Esophagus (tissue), 2 donors: ENCODE results near the gene MRPS16. TPM values are rescaled to one million over a fixed set of nuclear protein-coding genes. Genes with fewer than 3 reads are reported as not detected.

Experiments
- H3K27ac ChIP-seq, 2 donors: one replicate each; pipeline ENCODE4 v1.5.1; 2013; ENCODE audit warnings: low read depth in 2 of 2, mild to moderate bottlenecking in 2 of 2, inconsistent platforms in 1 of 2, low read length in 1 of 2, moderate library complexity in 1 of 2
- H3K27me3 ChIP-seq, 2 donors: one replicate each; pipeline ENCODE4 v1.6.1; 2013; ENCODE audit warnings: low read length in 2 of 2, control low read depth in 1 of 2, mild to moderate bottlenecking in 1 of 2; ENCODE audit not compliant: insufficient read depth in 2 of 2, control insufficient read depth in 1 of 2
- H3K36me3 ChIP-seq, 2 donors: one replicate each; pipeline ENCODE4 v1.6.1; 2013; ENCODE audit warnings: low read length in 1 of 2; ENCODE audit not compliant: control insufficient read depth in 2 of 2, insufficient read depth in 2 of 2
- H3K4me1 ChIP-seq, 2 donors: one replicate each; pipeline ENCODE4 v1.6.1; 2013; ENCODE audit warnings: low read length in 1 of 2; ENCODE audit not compliant: control insufficient read depth in 2 of 2, insufficient read depth in 2 of 2
- H3K4me3 ChIP-seq, 2 donors: one replicate each; pipeline ENCODE4 v1.5.1; 2013; ENCODE audit warnings: low read length in 2 of 2, mild to moderate bottlenecking in 2 of 2, low read depth in 1 of 2, moderate library complexity in 1 of 2
- H3K9me3 ChIP-seq, 2 donors: one replicate each; pipeline ENCODE4 v1.6.1; 2013; ENCODE audit warnings: mild to moderate bottlenecking in 2 of 2, low read depth in 1 of 2, low read length in 1 of 2, moderate library complexity in 1 of 2; ENCODE audit not compliant: control insufficient read depth in 2 of 2, insufficient read depth in 1 of 2
- WGBS, 2 donors: extraction: QIAGEN DNeasy Blood & Tissue Kit; methylation state at CpG; one replicate each; pipeline ENCODE4 v1.1.7; 2013; 5-methylcytosine and 5-hydroxymethylcytosine counted together
- polyA plus RNA-seq, 2 donors: library from polyadenylated mRNA; stranded (reverse); fragments of 200-250 nt; gene quantifications; one replicate each; pipeline ENCODE4 v1.2.3, GENCODE V29; 2013
- donor health status: healthy with polysubstance abuse.
- donor health status: Bipolar disorder and iron deficiency.

MRPS16 gene
- polyA plus RNA-seq, 2 donors: 41.7 to 60.3 TPM

- Histone ChIP-seq H3K27ac (no peak overlapping the region), H3K4me1 (no peaks in the 10 kb centered on the region), H3K27me3 (no peaks in the 10 kb centered on the region), H3K9me3 (no peaks in the 10 kb centered on the region), H3K36me3 (peaks cover 0 to 2% of the 10 kb centered on the region in 2 donors), H3K4me3 (no peak overlapping the region)
These were observed 26.9 kb downstream of the MRPS16 start for GRCh38 chr10:73225518-73225917.

GRCh38 chr10:73220989-73221388, 31.5 kb downstream of the MRPS16 start:
- Histone ChIP-seq H3K4me3 (no peak overlapping the region), H3K36me3 (peaks cover 0 to 5% of the 10 kb centered on the region in 2 donors), H3K27me3 (no peaks in the 10 kb centered on the region), H3K4me1 (no peaks in the 10 kb centered on the region), H3K9me3 (no peaks in the 10 kb centered on the region), H3K27ac (no peak overlapping the region)
- 98% methylated on average over 1 of the region's 1 CpG for WGBS, 2 donors

- no peaks in the 10 kb centered on the region for H3K27me3 ChIP-seq
- H3K9me3 ChIP-seq: no peaks in the 10 kb centered on the region
- H3K4me1 ChIP-seq: no peaks in the 10 kb centered on the region
- no peak overlapping the region for H3K27ac ChIP-seq
- H3K36me3 ChIP-seq: peaks cover 0 to 5% of the 10 kb centered on the region in 2 donors
- H3K4me3 ChIP-seq: no peak overlapping the region
These were observed 33.1 kb downstream of the MRPS16 start for GRCh38 chr10:73219384-73219783.

GRCh38 chr10:73218431-73219191, 33.8 kb downstream of the MRPS16 start:
- 90 to 92% methylated on average over 2 of the region's 2 CpGs for WGBS, 2 donors
- Histone ChIP-seq H3K27me3 (no peaks in the 10 kb centered on the region), H3K9me3 (no peaks in the 10 kb centered on the region), H3K4me1 (no peaks in the 10 kb centered on the region), H3K27ac (no peak overlapping the region), H3K36me3 (peaks cover 0 to 5% of the 10 kb centered on the region in 2 donors), H3K4me3 (no peak overlapping the region)

GRCh38 chr10:73217628-73218027, 34.8 kb downstream of the MRPS16 start:
- H3K27ac ChIP-seq: no peak overlapping the region
- no peaks in the 10 kb centered on the region for H3K4me1 ChIP-seq
- 90 to 91% methylated on average over 2 of the region's 2 CpGs for WGBS, 2 donors
- H3K27me3 ChIP-seq: no peaks in the 10 kb centered on the region
- H3K36me3 ChIP-seq: peaks cover 0 to 5% of the 10 kb centered on the region in 2 donors
- H3K4me3 ChIP-seq: no peak overlapping the region
- no peaks in the 10 kb centered on the region for H3K9me3 ChIP-seq

- Histone ChIP-seq H3K27me3 (no peaks in the 10 kb centered on the region), H3K36me3 (peaks cover 0 to 5% of the 10 kb centered on the region in 2 donors), H3K9me3 (no peaks in the 10 kb centered on the region), H3K4me3 (no peak overlapping the region), H3K4me1 (no peaks in the 10 kb centered on the region), H3K27ac (no peak overlapping the region)
- 95 to 98% methylated on average over 1 of the region's 1 CpG for WGBS, 2 donors
These were observed 36.7 kb downstream of the MRPS16 start for GRCh38 chr10:73215749-73216148.

- Histone ChIP-seq H3K36me3 (no peaks in the 10 kb centered on the region), H3K27me3 (no peaks in the 10 kb centered on the region), H3K9me3 (no peaks in the 10 kb centered on the region), H3K4me1 (no peaks in the 10 kb centered on the region), H3K27ac (no peak overlapping the region), H3K4me3 (no peak overlapping the region)
- whole genome bisulfite sequencing, 2 donors: 84 to 89% methylated on average over 4 of the region's 4 CpGs
These were observed 41.2 kb downstream of the MRPS16 start for GRCh38 chr10:73211106-73211811.

GRCh38 chr10:73210395-73211105, 41.9 kb downstream of the MRPS16 start:
- H3K27ac ChIP-seq: no peak overlapping the region
- no peaks in the 10 kb centered on the region for H3K4me1 ChIP-seq
- no peak overlapping the region for H3K4me3 ChIP-seq
- no peaks in the 10 kb centered on the region for H3K27me3 ChIP-seq
- H3K36me3 ChIP-seq: no peaks in the 10 kb centered on the region
- WGBS, 2 donors: 95 to 98% methylated on average over 3 of the region's 3 CpGs
- no peaks in the 10 kb centered on the region for H3K9me3 ChIP-seq

- H3K36me3 ChIP-seq: no peaks in the 10 kb centered on the region
These were observed 42.7 kb downstream of the MRPS16 start for GRCh38 chr10:73209705-73210104.

More at GRCh38 chr10:73209705-73210104, 42.7 kb downstream of the MRPS16 start:
- Histone ChIP-seq H3K4me1 (no peaks in the 10 kb centered on the region), H3K27me3 (no peaks in the 10 kb centered on the region), H3K4me3 (no peak overlapping the region), H3K9me3 (no peaks in the 10 kb centered on the region), H3K27ac (no peak overlapping the region)
- WGBS, 2 donors: 45 to 47% methylated on average over 1 of the region's 1 CpG
